GM23338 (cell line): ENCODE measurements around the gene TMED10. TPM values are rescaled to one million over a fixed set of nuclear protein-coding genes. Genes with fewer than 3 reads are reported as not detected.

Experiments
- ATAC-seq: fragments of 200-7000 bp; cut with Tn5 transposase; 3 replicates; pipeline ENCODE4 v1.9.1; 2020
- DNase-seq: peaks from one replicate; pipeline ENCODE4 v3.0.0-alpha.2; 2015; ENCODE audit warnings: low spot score
- H2AFZ ChIP-seq: fragments of 200-600 bp; sonication (generic); 2 replicates; pipeline ENCODE4 v1.8.0; 2016; ENCODE audit warnings: antibody characterized with exemption, mild to moderate bottlenecking, moderate library complexity
- H3F3A ChIP-seq: fragments of 200-600 bp; sonication (generic); replicated peaks from 2 replicates; pipeline ENCODE4 v1.8.0; 2017; ENCODE audit warnings: antibody characterized with exemption, mixed run types, low read depth
- H3K27ac ChIP-seq: fragments of 200-600 bp; sonication (generic); 2 replicates; pipeline ENCODE4 v1.6.1; 2016; ENCODE audit warnings: low read depth
- H3K27me3 ChIP-seq: fragments of 200-600 bp; sonication (generic); 2 replicates; pipeline ENCODE4 v1.8.0; 2016; ENCODE audit warnings: mild to moderate bottlenecking, mixed run types, moderate library complexity; ENCODE audit not compliant: insufficient read depth
- H3K36me3 ChIP-seq: fragments of 200-600 bp; sonication (generic); 2 replicates; pipeline ENCODE4 v1.8.0; 2016; ENCODE audit warnings: mild to moderate bottlenecking; ENCODE audit not compliant: insufficient read depth
- H3K4me1 ChIP-seq: fragments of 200-600 bp; sonication (generic); 2 replicates; pipeline ENCODE4 v1.8.0; 2016; ENCODE audit warnings: mild to moderate bottlenecking, moderate library complexity; ENCODE audit not compliant: insufficient read depth
- H3K4me2 ChIP-seq: fragments of 200-600 bp; sonication (generic); 2 replicates; pipeline ENCODE4 v1.7.1; 2017; ENCODE audit warnings: mixed run types
- H3K4me3 ChIP-seq: fragments of 200-600 bp; sonication (generic); 2 replicates; pipeline ENCODE4 v1.6.1; 2016; ENCODE audit warnings: mixed run types
- H3K79me2 ChIP-seq: fragments of 200-600 bp; sonication (generic); replicated peaks from 2 replicates; pipeline ENCODE4 v1.8.0; 2017; ENCODE audit warnings: mild to moderate bottlenecking; ENCODE audit not compliant: insufficient read depth
- H3K9me2 ChIP-seq: fragments of 200-600 bp; sonication (generic); 2 replicates; pipeline ENCODE4 v1.8.0; 2017; ENCODE audit not compliant: insufficient read depth
- H4K20me1 ChIP-seq: fragments of 200-600 bp; sonication (generic); replicated peaks from 2 replicates; pipeline ENCODE4 v1.8.0; 2017; ENCODE audit warnings: mild to moderate bottlenecking; ENCODE audit not compliant: insufficient read depth
- H3K27ac Mint-ChIP-seq: 2 replicates; pipeline ENCODE4 v1.8.0; 2020; ENCODE audit warnings: inconsistent platforms, mild to moderate bottlenecking, moderate library complexity, mixed read lengths
- H3K27me3 Mint-ChIP-seq: 3 replicates; pipeline ENCODE4 v1.8.0; 2022; ENCODE audit warnings: low read depth, mild to moderate bottlenecking, moderate library complexity, mixed read lengths, inconsistent platforms; ENCODE audit not compliant: insufficient read depth, poor library complexity
- H3K36me3 Mint-ChIP-seq: 3 replicates; pipeline ENCODE4 v1.8.0; 2021; ENCODE audit warnings: low read depth, mild to moderate bottlenecking, inconsistent platforms, moderate library complexity, mixed read lengths
- H3K4me1 Mint-ChIP-seq: 3 replicates; pipeline ENCODE4 v1.8.0; 2020; ENCODE audit warnings: mild to moderate bottlenecking, inconsistent platforms, mixed read lengths
- H3K4me3 Mint-ChIP-seq: 3 replicates; pipeline ENCODE4 v1.8.0; 2021; ENCODE audit warnings: moderate library complexity, mild to moderate bottlenecking, inconsistent platforms, mixed read lengths
- H3K9me3 Mint-ChIP-seq: 3 replicates; pipeline ENCODE4 v1.8.0; 2020; ENCODE audit warnings: moderate library complexity, mild to moderate bottlenecking, inconsistent platforms, mixed read lengths
- ETS1 ChIP-seq: IDR thresholded peaks from 2 replicates; pipeline ENCODE4 v1.6.1; 2016; ENCODE audit warnings: antibody characterized with exemption
- NANOG ChIP-seq: IDR thresholded peaks from 2 replicates; pipeline ENCODE4 v1.6.1; 2016; ENCODE audit warnings: antibody characterized with exemption, borderline replicate concordance
- POLR2AphosphoS5 ChIP-seq: IDR thresholded peaks from 2 replicates; pipeline ENCODE4 v1.6.1; 2016; ENCODE audit warnings: antibody characterized with exemption, low read depth
- ZNF114 ChIP-seq: fragments of 250-450 bp; sonication (Bioruptor Pico); IDR thresholded peaks from 2 replicates; pipeline ENCODE4 v1.5.0; 2020; ENCODE audit warnings: mild to moderate bottlenecking, moderate library complexity
- ZNF462 ChIP-seq: fragments of 250-450 bp; sonication (Bioruptor Pico); IDR thresholded peaks from 2 replicates; pipeline ENCODE4 v1.5.0; 2020; ENCODE audit warnings: mild to moderate bottlenecking, moderate library complexity
- polyA plus RNA-seq: library from polyadenylated mRNA; unstranded; fragments of >200 nt; fragmentation: Nextera tagmentation; extraction: Ambion mirVana; gene quantifications from 2 replicates; pipeline ENCODE4 v1.2.1, GENCODE V29; 2016
- total RNA-seq: library from RNA; depleted of rRNA; stranded (reverse); fragments of >200 nt; shearing (Covaris generic); gene quantifications from 2 replicates; pipeline ENCODE4 v1.2.3, GENCODE V29; 2014

Gene TMED10
- total and polyA plus RNA-seq, 2 experiments from 2014 or later: 180 to 196 TPM

GRCh38 chr14:75216427-75217006 lies 40.1 kb upstream of the TMED10 start (continued):
- no peak for TF ChIP-seq ZNF462 (CRISPR knock-in tag)
- TF ChIP-seq ZNF114 (CRISPR knock-in tag): no peak

GRCh38 chr14:75215520-75215919 lies 39.1 kb upstream of the TMED10 start:
- TF ChIP-seq ETS1 (no peak), POLR2AphosphoS5 (no peak), NANOG (no peak)
- Histone ChIP-seq H3F3A (no peaks in the 10 kb centered on the region), H3K4me2 (no peak overlapping the region), H3K4me3 (no peak overlapping the region), H3K27ac (no peak overlapping the region), H3K79me2 (no peaks in the 10 kb centered on the region), H2AFZ (0 out of 2 replicates have a peak overlapping the region, but pooled peaks have one; percentile 23), H3K36me3 (no peaks in the 10 kb centered on the region), H4K20me1 (no peaks in the 10 kb centered on the region), H3K4me1 (no peaks in the 10 kb centered on the region), H3K9me2 (no peaks in the 10 kb centered on the region), H3K27me3 (no peaks in the 10 kb centered on the region)
- H3K4me3 Mint-ChIP-seq: no peak overlapping the region
- no peak for ATAC-seq
- no peaks in the 10 kb centered on the region for H3K36me3 Mint-ChIP-seq
- peaks cover 8% of the 10 kb centered on the region; the same call in 2 of the 3 replicates for H3K4me1 Mint-ChIP-seq
- H3K27me3 Mint-ChIP-seq: no peaks in the 10 kb centered on the region
- no peak overlapping the region for H3K27ac Mint-ChIP-seq
- H3K9me3 Mint-ChIP-seq: no peaks in the 10 kb centered on the region
- no peak for DNase-seq
